ENCODE results near the gene PCDHGA6.

DNA sequence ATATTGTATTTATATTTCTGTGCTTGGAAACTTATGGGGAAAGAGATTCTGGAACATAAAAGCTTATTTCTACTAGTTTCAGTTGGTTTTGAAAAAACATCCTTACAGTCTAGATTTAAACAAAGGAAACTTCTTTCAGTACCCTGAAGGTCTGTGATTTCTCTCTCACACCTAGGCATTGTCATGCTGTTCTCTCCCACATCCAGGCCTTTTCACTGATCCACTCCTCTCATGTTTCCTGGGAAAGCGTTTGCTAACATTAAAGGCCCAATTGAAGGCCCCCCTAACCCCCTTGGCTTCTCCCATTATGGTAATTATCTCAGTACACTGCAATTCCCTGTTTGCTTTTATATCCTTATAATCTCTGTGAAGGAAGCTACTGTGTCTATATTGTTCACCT lies 30.9 kb upstream of the PCDHGA6 start:
- TF ChIP-seq, protein P1, sequence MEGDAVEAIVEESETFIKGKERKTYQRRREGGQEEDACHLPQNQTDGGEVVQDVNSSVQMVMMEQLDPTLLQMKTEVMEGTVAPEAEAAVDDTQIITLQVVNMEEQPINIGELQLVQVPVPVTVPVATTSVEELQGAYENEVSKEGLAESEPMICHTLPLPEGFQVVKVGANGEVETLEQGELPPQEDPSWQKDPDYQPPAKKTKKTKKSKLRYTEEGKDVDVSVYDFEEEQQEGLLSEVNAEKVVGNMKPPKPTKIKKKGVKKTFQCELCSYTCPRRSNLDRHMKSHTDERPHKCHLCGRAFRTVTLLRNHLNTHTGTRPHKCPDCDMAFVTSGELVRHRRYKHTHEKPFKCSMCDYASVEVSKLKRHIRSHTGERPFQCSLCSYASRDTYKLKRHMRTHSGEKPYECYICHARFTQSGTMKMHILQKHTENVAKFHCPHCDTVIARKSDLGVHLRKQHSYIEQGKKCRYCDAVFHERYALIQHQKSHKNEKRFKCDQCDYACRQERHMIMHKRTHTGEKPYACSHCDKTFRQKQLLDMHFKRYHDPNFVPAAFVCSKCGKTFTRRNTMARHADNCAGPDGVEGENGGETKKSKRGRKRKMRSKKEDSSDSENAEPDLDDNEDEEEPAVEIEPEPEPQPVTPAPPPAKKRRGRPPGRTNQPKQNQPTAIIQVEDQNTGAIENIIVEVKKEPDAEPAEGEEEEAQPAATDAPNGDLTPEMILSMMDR (IDR thresholded peaks at IDR 0.05), result no peak
- TF ChIP-seq POLR2AphosphoS5 (IDR thresholded peaks at IDR 0.05), result no peak
- no peak for TF ChIP-seq POLR2A (IDR thresholded peaks at IDR 0.05)
- TF ChIP-seq EP300 (IDR thresholded peaks at IDR 0.05; ENCODE audit: low read depth), result no peak
